Measurements from ENCODE around the gene FPGS. TPM values are rescaled to one million over a fixed set of nuclear protein-coding genes. Genes with fewer than 3 reads are reported as not detected.

The FPGS gene
- total and polyA plus RNA-seq, 5 experiments from 2014 or later: 51.7 to 158 (median 54.8) TPM

DNA sequence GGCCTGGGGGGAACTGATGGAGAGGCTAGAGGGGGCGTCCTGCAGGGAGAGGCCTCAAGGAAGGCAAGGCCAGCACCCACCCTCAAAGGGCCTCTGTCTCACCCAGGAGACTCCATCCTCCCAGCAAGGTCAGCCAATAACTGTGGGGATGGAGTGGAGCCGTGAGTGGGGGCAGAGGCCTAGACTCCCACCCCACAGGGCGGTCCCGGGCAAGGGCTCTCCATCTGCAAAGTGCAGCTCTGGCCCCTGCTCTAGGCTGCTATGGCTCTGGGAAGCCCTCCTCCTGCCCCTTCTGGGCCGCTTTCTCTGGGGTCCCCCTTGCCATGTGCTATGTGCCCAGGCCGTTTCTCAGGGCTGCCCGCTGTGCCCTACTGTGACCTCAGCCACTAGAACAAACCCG is 14.0 kb downstream of the FPGS start:
- no peak for ATAC-seq
- H3K9me3 Mint-ChIP-seq: no peaks in the 10 kb centered on the region
- H3K27ac Mint-ChIP-seq: peak overlapping the region in 3 of 10 donors; percentile 18 to 84 (median 61)
- no peaks in the 10 kb centered on the region for H3K27me3 Mint-ChIP-seq
- no peak overlapping the region for H3K4me3 Mint-ChIP-seq
- POLR2A ChIA-PET: interaction anchor here (2.8 kb wide), 1 partner anchor 12 kb away, joined by 10 read pairs; no protein-coding TSS in a partner anchor
- no peak for DNase-seq
- H3K4me1 Mint-ChIP-seq: peaks cover 0 to 3% (median under 1%) of the 10 kb centered on the region in 4 donors
- H3K36me3 Mint-ChIP-seq: peaks cover 0 to 56% (median 5%) of the 10 kb centered on the region in 3 donors

DNA sequence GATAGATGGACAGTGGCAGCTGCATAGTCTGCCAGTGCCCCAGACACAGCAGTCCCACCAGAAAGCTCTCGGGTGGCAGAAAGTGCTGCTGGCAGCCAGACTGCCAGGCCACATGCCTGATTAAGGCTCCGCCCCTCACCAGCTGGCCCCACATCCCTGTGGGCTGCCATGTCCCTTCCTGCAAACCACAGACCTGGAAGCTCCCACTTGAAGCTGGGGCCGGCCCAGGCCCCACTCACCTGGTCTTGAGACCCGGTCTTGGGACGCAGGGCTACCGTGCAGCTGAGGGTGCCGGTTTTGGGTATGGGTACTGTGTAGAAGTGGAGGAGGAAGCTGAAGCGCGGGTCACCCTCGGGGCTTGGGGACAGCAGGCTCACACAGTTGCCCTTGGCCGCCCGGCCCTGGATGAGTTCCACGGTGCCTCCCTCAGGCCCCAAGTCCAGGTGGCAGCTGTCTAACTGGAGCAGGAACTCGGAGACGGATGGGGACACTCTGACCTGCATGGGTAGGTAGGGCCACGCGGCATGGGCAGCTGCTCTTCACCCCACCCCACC is 15.3 kb downstream of the FPGS start:
- Mint-ChIP-seq H3K9me3 (no peaks in the 10 kb centered on the region), H3K4me1 (peaks cover 0 to 3% (median under 1%) of the 10 kb centered on the region in 4 donors), H3K27ac (peak overlapping the region in 5 of 10 donors; percentile 56 to 84 (median 65)), H3K4me3 (no peak overlapping the region), H3K27me3 (no peaks in the 10 kb centered on the region), H3K36me3 (peaks cover 0 to 48% (median 5%) of the 10 kb centered on the region in 3 donors)
- POLR2A ChIA-PET: interaction anchor here (1.0 to 2.8 kb wide), 3 partner anchors 10 to 44 kb away, joined by 5 to 14 read pairs (median 10); no protein-coding TSS in a partner anchor
- ATAC-seq: no peak
- no peak for DNase-seq

DNA sequence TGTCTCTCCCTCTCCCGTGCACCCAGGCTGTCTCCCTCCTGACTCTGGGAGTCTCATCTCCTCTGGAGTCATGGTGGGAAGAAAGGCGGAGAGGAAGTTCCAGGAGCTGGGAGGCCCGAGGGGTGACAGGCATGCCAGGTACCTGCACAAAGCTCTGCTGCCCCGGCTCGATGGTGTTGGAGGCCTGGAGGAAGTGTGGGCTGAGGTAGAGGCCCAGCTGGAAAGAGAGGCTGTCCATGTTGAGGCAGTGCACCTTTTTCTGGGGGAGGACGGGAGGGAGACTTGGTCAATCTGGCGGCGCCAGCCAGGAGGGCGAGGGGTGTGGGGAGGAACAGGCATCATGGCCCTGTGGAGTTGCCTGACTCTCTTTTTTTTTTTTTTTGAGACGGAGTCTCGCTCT is 15.9 kb downstream of the FPGS start:
- no peak for ATAC-seq
- peaks cover 0 to 3% (median under 1%) of the 10 kb centered on the region in 4 donors for H3K4me1 Mint-ChIP-seq
- no peaks in the 10 kb centered on the region for H3K9me3 Mint-ChIP-seq
- H3K4me3 Mint-ChIP-seq: no peak overlapping the region
- peaks cover 0 to 44% (median 5%) of the 10 kb centered on the region in 3 donors for H3K36me3 Mint-ChIP-seq
- H3K27ac Mint-ChIP-seq: peak overlapping the region in 1 of 10 donors; percentile 14
- no peaks in the 10 kb centered on the region for H3K27me3 Mint-ChIP-seq
- DNase-seq: no peak
- POLR2A ChIA-PET: interaction anchor here (0.6 to 2.8 kb wide), 6 partner anchors 9 to 126 kb away, joined by 3 to 14 read pairs (median 4); no protein-coding TSS in a partner anchor

DNA sequence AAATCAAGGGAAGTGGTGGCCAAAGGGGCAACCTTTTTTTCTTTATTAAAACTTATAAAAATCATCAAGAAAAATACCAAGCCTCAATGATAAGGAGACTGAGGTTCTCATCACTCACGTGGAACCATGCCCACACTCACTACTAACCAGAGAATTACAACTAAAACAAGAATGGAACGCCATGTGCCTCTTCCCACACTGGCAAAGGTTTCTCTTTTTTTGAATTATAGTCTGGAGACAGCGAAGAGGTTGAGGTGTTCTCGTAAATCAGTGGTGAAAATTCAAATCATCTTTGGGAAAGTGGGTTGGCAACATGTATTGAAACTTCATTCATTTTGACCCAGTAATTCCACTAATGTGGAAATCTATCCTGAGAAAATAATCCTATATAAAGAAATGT is 19.4 kb downstream of the FPGS start:
- H3K4me1 Mint-ChIP-seq: peaks cover 0 to 6% (median under 1%) of the 10 kb centered on the region in 4 donors
- no peak overlapping the region for H3K4me3 Mint-ChIP-seq
- DNase-seq (no peak), ATAC-seq (no peak)
- H3K27ac Mint-ChIP-seq: peak overlapping the region in 1 of 10 donors; percentile 55
- H3K27me3 Mint-ChIP-seq: no peaks in the 10 kb centered on the region
- no peaks in the 10 kb centered on the region for H3K9me3 Mint-ChIP-seq
- H3K36me3 Mint-ChIP-seq: peaks cover 0 to 44% (median 5%) of the 10 kb centered on the region in 3 donors
- POLR2A ChIA-PET: no interaction called here

DNA sequence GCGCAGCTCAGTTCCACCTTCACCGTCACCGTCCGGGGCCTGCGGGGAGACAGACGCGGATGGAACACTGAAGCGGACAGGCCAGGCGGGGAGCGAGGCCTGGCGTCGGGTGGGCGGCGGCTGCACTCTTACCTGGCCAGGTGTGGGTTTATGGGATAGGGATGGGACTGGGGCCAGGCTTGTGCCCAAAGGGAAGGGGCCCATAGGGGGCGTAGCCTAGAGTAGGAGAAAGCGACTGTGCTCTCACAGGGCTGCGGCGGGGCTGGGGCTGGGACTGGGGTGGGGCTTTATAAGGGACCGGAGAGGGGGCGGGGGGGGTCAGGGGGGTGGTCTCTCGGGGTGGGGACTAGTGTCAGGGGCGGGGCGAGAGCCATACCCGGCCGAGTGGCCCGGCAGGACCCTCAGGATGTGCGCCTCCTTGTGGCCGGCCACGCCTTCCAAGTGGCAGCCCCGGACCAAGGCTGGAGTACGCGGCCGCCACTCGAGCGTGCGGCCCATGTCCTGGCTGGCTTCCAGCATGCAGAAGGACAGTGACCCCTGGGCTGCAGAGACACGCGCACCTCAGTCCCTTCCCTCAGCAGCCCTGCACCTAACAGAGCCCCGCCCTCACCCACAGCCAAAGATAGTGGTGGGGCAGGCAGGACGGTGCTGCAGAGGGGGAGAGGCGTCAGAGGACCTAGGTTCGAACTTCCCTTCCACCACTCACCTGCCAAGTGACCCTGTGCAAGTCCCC is 22.8 kb downstream of the FPGS start:
- ATAC-seq: no peak
- Mint-ChIP-seq H3K9me3 (no peaks in the 10 kb centered on the region), H3K4me1 (peaks cover 3 to 6% (median 4%) of the 10 kb centered on the region in 4 donors), H3K4me3 (no peak overlapping the region), H3K27ac (peak overlapping the region in 2 of 10 donors; percentile 46 to 78), H3K27me3 (no peaks in the 10 kb centered on the region), H3K36me3 (peaks cover 0 to 27% (median 0%) of the 10 kb centered on the region in 3 donors)
- POLR2A ChIA-PET: interaction anchor here (0.7 to 1.6 kb wide), 3 partner anchors 28 to 92 kb away, joined by 3 to 4 read pairs (median 3); no protein-coding TSS in a partner anchor
- no peak for DNase-seq

DNA sequence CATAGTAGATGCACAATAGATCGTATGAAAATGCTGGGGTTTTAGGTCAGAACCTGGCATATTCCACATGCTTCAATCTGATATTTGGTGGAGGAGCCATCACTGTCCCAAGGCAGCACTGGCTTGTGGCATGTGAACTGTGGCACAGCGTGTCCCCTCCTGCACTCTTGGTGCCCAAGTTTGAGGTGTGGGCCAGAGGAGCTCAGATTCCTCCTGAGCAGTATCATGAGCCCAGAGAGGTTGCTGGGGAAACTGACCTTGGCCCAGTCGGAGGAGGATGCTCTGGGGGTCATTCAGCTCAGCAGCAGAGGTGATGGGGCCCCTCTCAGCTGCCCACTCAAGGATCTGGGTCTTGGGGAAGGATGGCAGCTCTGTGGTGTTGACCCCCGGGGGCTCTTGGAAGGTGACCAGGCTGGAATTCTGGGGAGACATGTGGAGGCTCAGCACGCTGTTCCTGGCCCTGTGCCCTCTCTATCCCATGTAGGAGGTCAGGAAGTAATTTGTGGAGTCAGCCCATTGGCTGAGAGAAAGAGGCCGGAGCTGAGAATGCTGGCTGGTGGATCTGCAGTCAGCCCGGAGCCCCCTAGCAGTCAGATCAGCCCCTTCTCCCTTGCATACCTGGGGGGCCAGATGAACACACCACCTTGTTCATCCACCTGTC is 23.7 kb downstream of the FPGS start:
- H3K4me1 Mint-ChIP-seq: peaks cover 2 to 6% (median 3%) of the 10 kb centered on the region in 4 donors
- peaks cover 0 to 22% (median 0%) of the 10 kb centered on the region in 3 donors for H3K36me3 Mint-ChIP-seq
- H3K27me3 Mint-ChIP-seq: no peaks in the 10 kb centered on the region
- H3K27ac Mint-ChIP-seq: peak overlapping the region in 6 of 10 donors; percentile 25 to 78 (median 60)
- ATAC-seq: no peak
- no peak for DNase-seq
- POLR2A ChIA-PET: interaction anchor here (0.7 to 1.6 kb wide), 5 partner anchors 13 to 91 kb away, joined by 3 to 4 read pairs (median 3); no protein-coding TSS in a partner anchor
- no peaks in the 10 kb centered on the region for H3K9me3 Mint-ChIP-seq
- no peak overlapping the region for H3K4me3 Mint-ChIP-seq

DNA sequence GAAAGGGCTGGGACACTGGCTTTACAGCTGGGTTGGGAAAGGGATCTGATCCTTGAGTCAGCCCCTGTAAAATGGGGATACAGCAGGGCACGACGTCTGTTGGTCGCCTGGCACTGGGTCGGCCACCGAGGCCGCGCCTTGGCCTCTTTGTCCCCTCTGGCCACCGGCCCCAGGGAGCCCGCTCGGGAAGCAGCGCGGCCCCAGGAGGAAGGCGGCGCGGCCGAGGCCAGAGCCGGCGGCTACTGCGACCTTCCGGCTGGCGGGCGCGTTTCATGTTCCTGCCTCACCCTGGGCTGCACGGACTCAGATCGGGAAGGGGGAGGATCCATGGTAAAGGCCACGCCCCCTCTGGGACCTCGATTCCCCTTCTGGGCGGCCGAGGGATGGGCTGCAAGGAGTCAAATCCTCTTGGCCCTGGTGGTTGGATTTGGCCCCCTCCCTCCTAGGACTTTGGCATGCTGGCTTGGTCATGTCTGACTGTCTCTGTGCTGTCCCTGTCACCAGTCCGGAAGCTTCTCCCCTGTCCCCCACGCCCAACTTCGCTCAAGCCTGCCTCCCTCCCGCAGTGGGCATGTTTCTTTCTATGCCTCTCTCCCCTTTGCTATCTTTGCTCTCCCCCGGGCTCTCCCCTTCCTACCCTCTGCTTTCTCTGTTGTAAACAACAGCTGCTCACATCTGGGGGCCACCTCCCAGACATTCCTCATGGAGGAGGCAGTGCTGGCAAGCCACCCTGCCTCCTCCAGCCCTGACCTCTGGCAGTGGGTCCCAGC is 25.8 kb downstream of the FPGS start:
- peak overlapping the region in 7 of 10 donors; percentile 36 to 82 (median 66) for H3K27ac Mint-ChIP-seq
- no peak for ATAC-seq
- peaks cover 0 to 22% (median 0%) of the 10 kb centered on the region in 3 donors for H3K36me3 Mint-ChIP-seq
- H3K27me3 Mint-ChIP-seq: no peaks in the 10 kb centered on the region
- POLR2A ChIA-PET: interaction anchor here (0.6 to 1.2 kb wide), 3 partner anchors 10 to 25 kb away, joined by 3 to 14 read pairs (median 4); no protein-coding TSS in a partner anchor
- DNase-seq: no peak
- peaks cover 4 to 16% (median 11%) of the 10 kb centered on the region in 4 donors for H3K4me1 Mint-ChIP-seq
- H3K4me3 Mint-ChIP-seq: no peak overlapping the region
- no peaks in the 10 kb centered on the region for H3K9me3 Mint-ChIP-seq

DNA sequence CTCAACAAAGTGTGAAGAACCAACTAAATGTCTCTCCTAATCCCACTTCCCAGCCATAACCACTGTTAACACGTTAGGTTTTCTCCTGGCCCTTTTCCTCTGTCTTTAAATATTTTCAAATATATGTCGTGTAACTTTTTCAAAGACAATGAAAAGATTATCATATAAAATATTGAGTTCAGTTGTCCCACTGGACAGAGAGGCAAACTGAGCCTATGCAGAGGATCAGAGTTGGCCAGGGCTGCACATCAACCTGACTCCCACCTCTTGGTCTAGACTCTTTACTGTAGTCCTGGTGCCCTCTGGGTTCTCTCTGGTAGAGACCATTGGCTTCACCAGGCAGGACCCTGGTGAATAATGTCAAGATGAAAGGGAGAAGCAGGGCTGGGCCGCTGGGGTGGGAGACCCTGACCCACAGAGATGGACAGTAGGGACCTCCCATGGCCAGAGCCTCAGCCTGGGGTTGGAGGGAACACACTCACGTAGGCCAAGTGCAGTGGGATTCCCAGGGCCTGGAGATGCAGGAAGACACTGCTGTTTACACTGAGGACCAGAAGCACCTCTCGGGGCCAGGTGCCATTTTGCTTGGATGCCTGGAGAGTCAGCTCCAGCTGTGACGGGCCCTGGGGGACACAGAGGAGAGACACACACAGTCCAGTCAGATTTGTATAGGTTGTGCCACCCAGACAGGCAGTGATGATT is 26.7 kb downstream of the FPGS start:
- H3K27me3 Mint-ChIP-seq: no peaks in the 10 kb centered on the region
- POLR2A ChIA-PET: interaction anchor here (0.6 kb wide), 1 partner anchor 15 kb away, joined by 4 read pairs; no protein-coding TSS in a partner anchor
- ATAC-seq (no peak), DNase-seq (no peak)
- H3K36me3 Mint-ChIP-seq: peaks cover 0 to 16% (median 0%) of the 10 kb centered on the region in 3 donors
- peaks cover 4 to 16% (median 13%) of the 10 kb centered on the region in 4 donors for H3K4me1 Mint-ChIP-seq
- no peaks in the 10 kb centered on the region for H3K9me3 Mint-ChIP-seq
- H3K27ac Mint-ChIP-seq: peak overlapping the region in 7 of 10 donors; percentile 32 to 82 (median 60)
- H3K4me3 Mint-ChIP-seq: no peak overlapping the region

DNA sequence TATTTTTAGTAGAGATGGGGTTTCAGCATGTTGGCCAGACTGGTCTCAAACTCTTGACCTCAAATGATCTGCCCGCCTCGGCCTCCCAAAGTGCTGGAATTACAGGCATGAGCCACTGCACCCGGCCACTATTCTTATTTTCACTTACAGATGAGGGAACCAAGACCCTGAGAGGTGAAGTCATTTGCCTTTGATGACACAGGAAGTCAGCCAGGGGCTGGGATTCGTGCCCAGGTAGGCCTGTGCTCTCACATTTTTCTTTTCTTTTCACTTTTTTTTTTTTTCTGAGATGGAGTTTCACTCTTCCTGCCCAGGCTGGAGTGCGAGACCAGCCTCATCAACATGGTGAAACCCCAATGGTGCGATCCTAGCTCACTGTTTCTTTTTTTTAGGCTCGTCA is 29.6 kb downstream of the FPGS start:
- peaks cover 5 to 18% (median 14%) of the 10 kb centered on the region in 4 donors for H3K4me1 Mint-ChIP-seq
- no peaks in the 10 kb centered on the region for H3K9me3 Mint-ChIP-seq
- peaks cover 0 to 6% (median 0%) of the 10 kb centered on the region in 3 donors for H3K36me3 Mint-ChIP-seq
- H3K4me3 Mint-ChIP-seq: peak overlapping the region; percentile 10 to 79 (median 70)
- H3K27me3 Mint-ChIP-seq: no peaks in the 10 kb centered on the region
- H3K27ac Mint-ChIP-seq: peak overlapping the region; percentile 44 to 94 (median 88)
- POLR2A ChIA-PET: interaction anchor here (0.6 to 0.7 kb wide), 3 partner anchors 85 to 278 kb away, joined by 3 to 10 read pairs (median 3); partner anchors contain the start of gene ST6GALNAC4
- ATAC-seq: peak; percentile 78 to 87
- peak in 3 of 10 donors; percentile 9 to 41 (median 36) for DNase-seq

DNA sequence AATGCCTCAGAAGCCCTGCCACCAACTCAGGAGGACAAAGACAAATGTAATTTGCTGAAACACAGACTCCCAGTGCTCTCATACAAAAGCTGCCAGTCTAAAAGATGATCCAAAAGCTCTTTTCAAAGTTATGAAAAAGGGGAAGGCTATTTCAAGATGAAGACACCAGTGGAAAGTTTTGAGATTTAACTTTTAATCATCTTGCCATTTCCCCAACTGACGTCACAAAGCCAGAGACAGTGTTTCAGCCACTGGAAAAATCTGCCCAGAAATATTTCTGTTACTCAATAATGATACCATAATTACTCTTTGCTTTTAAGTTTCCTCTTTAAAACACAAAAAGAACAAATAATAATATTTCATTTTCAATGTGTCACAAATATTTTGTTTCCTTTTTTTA is 30.9 kb downstream of the FPGS start:
- POLR2A ChIA-PET: interaction anchor here (0.6 kb wide), 3 partner anchors 29 to 259 kb away, joined by 3 to 5 read pairs (median 5); no protein-coding TSS in a partner anchor
- H3K27me3 Mint-ChIP-seq: no peaks in the 10 kb centered on the region
- H3K9me3 Mint-ChIP-seq: no peaks in the 10 kb centered on the region
- peak overlapping the region in 2 of 10 donors; percentile 17 to 56 for H3K27ac Mint-ChIP-seq
- DNase-seq (no peak), ATAC-seq (no peak)
- H3K4me3 Mint-ChIP-seq: no peak overlapping the region
- H3K36me3 Mint-ChIP-seq: peaks cover 0 to 6% (median 0%) of the 10 kb centered on the region in 3 donors
- peaks cover 5 to 21% (median 15%) of the 10 kb centered on the region in 4 donors for H3K4me1 Mint-ChIP-seq

DNA sequence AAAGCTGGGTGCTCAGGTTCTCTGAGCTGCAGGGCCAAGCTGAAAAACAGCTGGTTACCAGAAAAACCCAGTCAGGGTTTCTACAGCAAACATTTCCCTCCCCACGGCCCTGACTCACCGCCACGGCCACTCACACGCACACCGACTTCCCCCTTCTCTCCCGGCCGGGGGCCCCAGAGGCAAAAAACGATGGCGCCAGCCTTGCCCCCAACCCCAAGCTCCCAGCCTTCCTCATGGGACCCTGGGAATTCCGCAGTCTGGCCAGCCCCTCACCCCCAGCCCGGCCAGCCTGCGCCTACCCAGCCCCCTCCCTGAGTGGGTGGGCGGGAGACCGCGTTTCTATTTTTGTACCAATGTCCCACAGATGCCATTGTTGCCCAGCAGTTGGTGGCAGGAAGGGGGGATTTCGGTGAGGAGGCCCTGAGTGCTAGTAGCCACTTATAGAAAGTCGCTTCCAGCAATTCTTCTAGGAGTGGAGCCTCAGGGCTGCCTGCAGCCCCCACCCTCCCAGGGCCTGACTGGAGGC is 33.4 kb downstream of the FPGS start:
- Mint-ChIP-seq H3K36me3 (peaks cover 0 to 5% (median 0%) of the 10 kb centered on the region in 3 donors), H3K27me3 (no peaks in the 10 kb centered on the region), H3K27ac (peak overlapping the region in 2 of 10 donors; percentile 25 to 59), H3K9me3 (no peaks in the 10 kb centered on the region), H3K4me3 (no peak overlapping the region), H3K4me1 (peaks cover 5 to 18% (median 12%) of the 10 kb centered on the region in 4 donors)
- POLR2A ChIA-PET: no interaction called here
- DNase-seq: no peak
- ATAC-seq: no peak

Measured in naive thymus-derived CD8-positive, alpha-beta T cell (primary cell).